ENCODE results near the gene TRIM25. TPM values are rescaled to one million over a fixed set of nuclear protein-coding genes. Genes with fewer than 3 reads are reported as not detected.

The TRIM25 gene
- total and polyA plus RNA-seq, 3 experiments from 2014 or later: 7.6 to 49.2 (median 47.6) TPM

DNA sequence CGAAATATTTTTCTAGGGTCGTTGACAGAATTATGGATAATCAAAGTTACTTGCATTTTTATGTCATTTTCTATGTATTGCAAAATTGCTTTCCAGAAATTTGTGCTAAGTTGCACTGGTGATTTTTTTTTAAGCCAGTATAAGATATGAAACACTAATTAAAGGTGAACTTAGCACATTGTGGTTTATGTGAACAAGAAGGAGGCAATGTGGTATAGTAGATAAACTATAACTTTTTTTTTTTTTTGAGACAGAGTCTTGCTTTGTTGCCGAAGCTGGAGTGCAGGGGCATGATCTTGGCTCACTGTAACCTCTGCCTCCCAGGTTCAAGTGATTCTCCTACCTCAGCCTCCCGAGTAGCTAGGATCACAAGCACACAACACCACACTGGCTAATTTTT is 66.7 kb downstream of the TRIM25 start:
- Mint-ChIP-seq H3K27ac (no peak overlapping the region), H3K9me3 (no peaks in the 10 kb centered on the region), H3K27me3 (no peaks in the 10 kb centered on the region), H3K4me1 (peaks cover 2 to 4% (median 3%) of the 10 kb centered on the region in 3 donors), H3K4me3 (no peak overlapping the region), H3K36me3 (peaks cover 10 to 71% (median 27%) of the 10 kb centered on the region in 3 donors)
- Histone ChIP-seq H3K36me3 (ENCODE audit: insufficient read depth, low read length) (peaks cover 30% of the 10 kb centered on the region), H3K9me3 (ENCODE audit: low read length) (no peaks in the 10 kb centered on the region), H3K27ac (ENCODE audit: low read depth, low read length) (no peak overlapping the region), H3K4me1 (ENCODE audit: insufficient read depth, low read length) (no peaks in the 10 kb centered on the region), H3K27me3 (ENCODE audit: insufficient read depth, low read length, poor library complexity, severe bottlenecking) (no peaks in the 10 kb centered on the region), H3K4me3 (ENCODE audit: low read length) (no peak overlapping the region)
- DNase-seq: no peak
- CTCF ChIA-PET: no interaction called here
- POLR2A ChIA-PET: no interaction called here

DNA sequence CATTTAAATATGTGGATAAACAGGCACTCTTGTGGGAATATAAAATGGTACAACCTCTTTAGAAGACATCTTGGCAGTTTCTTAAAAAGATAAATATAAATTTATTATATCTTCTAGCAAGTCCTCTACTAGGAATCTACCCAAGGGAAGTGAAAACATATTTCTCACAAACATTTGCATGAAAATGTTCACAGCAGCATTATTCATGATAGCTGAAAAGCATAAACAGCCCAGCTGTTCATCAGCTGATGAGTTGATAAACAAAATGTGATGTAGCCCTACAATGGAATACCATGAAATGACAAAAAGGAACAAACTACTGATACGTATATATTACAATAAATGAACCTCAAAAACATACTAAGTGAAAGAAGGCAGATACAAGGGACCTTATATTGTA is 67.9 kb downstream of the TRIM25 start:
- POLR2A ChIA-PET: no interaction called here
- Histone ChIP-seq H3K27me3 (ENCODE audit: insufficient read depth, low read length, poor library complexity, severe bottlenecking) (no peaks in the 10 kb centered on the region), H3K4me3 (ENCODE audit: low read length) (no peak overlapping the region), H3K27ac (ENCODE audit: low read depth, low read length) (no peak overlapping the region), H3K4me1 (ENCODE audit: insufficient read depth, low read length) (no peaks in the 10 kb centered on the region), H3K36me3 (ENCODE audit: insufficient read depth, low read length) (peaks cover 30% of the 10 kb centered on the region), H3K9me3 (ENCODE audit: low read length) (no peaks in the 10 kb centered on the region)
- Mint-ChIP-seq H3K9me3 (no peaks in the 10 kb centered on the region), H3K36me3 (peaks cover 10 to 64% (median 21%) of the 10 kb centered on the region in 3 donors), H3K4me1 (peaks cover 2 to 4% (median 3%) of the 10 kb centered on the region in 3 donors), H3K27me3 (no peaks in the 10 kb centered on the region), H3K27ac (peak overlapping the region in 1 of 8 donors; percentile 4), H3K4me3 (no peak overlapping the region)
- DNase-seq: no peak
- CTCF ChIA-PET: no interaction called here

DNA sequence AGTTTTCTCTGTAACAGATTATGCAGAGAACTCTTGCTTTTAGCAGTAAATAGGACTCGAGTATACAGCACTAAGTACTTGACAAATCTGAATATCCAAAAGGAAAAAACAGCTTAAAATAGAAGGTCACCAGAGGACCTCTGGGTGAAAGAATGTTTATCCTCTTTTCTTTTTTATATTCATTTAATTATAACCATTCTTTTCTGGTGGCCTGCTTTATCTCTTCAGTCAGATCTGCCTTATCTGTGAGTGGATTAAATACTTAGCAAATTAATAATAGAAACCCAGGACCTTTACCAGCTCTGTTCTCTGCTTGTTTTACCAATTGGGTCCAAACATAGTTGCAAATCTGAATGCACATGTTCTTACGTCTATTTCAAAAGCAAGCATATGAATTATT is 71.3 kb downstream of the TRIM25 start:
- Mint-ChIP-seq H3K36me3 (peaks cover 4 to 54% (median 15%) of the 10 kb centered on the region in 3 donors), H3K27ac (no peak overlapping the region), H3K4me3 (no peak overlapping the region), H3K4me1 (peaks cover 15 to 31% (median 28%) of the 10 kb centered on the region in 3 donors), H3K9me3 (no peaks in the 10 kb centered on the region), H3K27me3 (no peaks in the 10 kb centered on the region)
- no peak for DNase-seq
- H3K27ac ChIP-seq (ENCODE audit: low read depth, low read length): no peak overlapping the region
- POLR2A ChIA-PET: interaction anchor here (1.2 kb wide), 1 partner anchor 8 kb away, joined by 5 read pairs; the partner anchor contains the start of gene DGKE
- no peaks in the 10 kb centered on the region for H3K27me3 ChIP-seq (ENCODE audit: insufficient read depth, low read length, poor library complexity, severe bottlenecking)
- peaks cover 5% of the 10 kb centered on the region for H3K36me3 ChIP-seq (ENCODE audit: insufficient read depth, low read length)
- CTCF ChIA-PET: interaction anchor here (1.4 to 1.5 kb wide), 2 partner anchors 23 to 100 kb away, joined by 3 to 5 read pairs; no protein-coding TSS in a partner anchor
- H3K9me3 ChIP-seq (ENCODE audit: low read length): no peaks in the 10 kb centered on the region
- H3K4me1 ChIP-seq (ENCODE audit: insufficient read depth, low read length): peaks cover 8% of the 10 kb centered on the region
- no peak overlapping the region for H3K4me3 ChIP-seq (ENCODE audit: low read length)

- H3K4me1 Mint-ChIP-seq: peaks cover 32 to 55% (median 55%) of the 10 kb centered on the region in 3 donors
- ChIA-PET CTCF (interaction anchor here (7.7 kb wide), 1 partner anchor 19 kb away, joined by 42 read pairs; no protein-coding TSS in a partner anchor), POLR2A (no interaction called here)
- peak overlapping the region in 1 of 8 donors; percentile 26 for H3K27ac Mint-ChIP-seq
- no peak overlapping the region for H3K4me3 ChIP-seq (ENCODE audit: low read length)
- no peaks in the 10 kb centered on the region for H3K27me3 Mint-ChIP-seq
- H3K4me1 ChIP-seq (ENCODE audit: insufficient read depth, low read length): peaks cover 34% of the 10 kb centered on the region
- H3K9me3 Mint-ChIP-seq: no peaks in the 10 kb centered on the region
- H3K9me3 ChIP-seq (ENCODE audit: low read length): no peaks in the 10 kb centered on the region
- no peak overlapping the region for H3K4me3 Mint-ChIP-seq
- no peaks in the 10 kb centered on the region for H3K27me3 ChIP-seq (ENCODE audit: insufficient read depth, low read length, poor library complexity, severe bottlenecking)
- no peak for DNase-seq
- H3K36me3 ChIP-seq (ENCODE audit: insufficient read depth, low read length): peaks cover 4% of the 10 kb centered on the region
- peaks cover 0 to 45% (median 11%) of the 10 kb centered on the region in 3 donors for H3K36me3 Mint-ChIP-seq
- H3K27ac ChIP-seq (ENCODE audit: low read depth, low read length): no peak overlapping the region
Observed at GRCh38 chr17:56838687-56839086, 75.2 kb downstream of the TRIM25 start.

Other genes starting within 250 kb of the TRIM25 start
- 1 to 10 TPM; 3.2 to 4.6 TPM for gene C17orf67, start 80.1 kb downstream of the TRIM25 start, total RNA-seq
- 2.5 TPM for gene C17orf67, start 80.1 kb downstream of the TRIM25 start, polyA plus RNA-seq
- 10 to 100 TPM; 26.7 to 30.5 TPM for gene DGKE, start 79.9 kb downstream of the TRIM25 start, total RNA-seq
- 4.9 TPM for gene DGKE, start 79.9 kb downstream of the TRIM25 start, polyA plus RNA-seq
- 10 to 100 TPM; 22.3 to 23.5 TPM for gene COIL, start 47.0 kb upstream of the TRIM25 start, total RNA-seq
- 13.4 TPM for gene COIL, start 47.0 kb upstream of the TRIM25 start, polyA plus RNA-seq
- gene SCPEP1, start 64.1 kb upstream of the TRIM25 start, total RNA-seq: 10 to 100 TPM; 26.6 to 27.4 TPM
- gene SCPEP1, start 64.1 kb upstream of the TRIM25 start, polyA plus RNA-seq: 23.4 TPM
- gene AKAP1, start 171.2 kb upstream of the TRIM25 start, total RNA-seq: 10 to 100 TPM; 48.2 to 49.7 TPM
- gene AKAP1, start 171.2 kb upstream of the TRIM25 start, polyA plus RNA-seq: 22.2 TPM